HFF-Myc (cell line): ENCODE results near the gene GRAMD2A.

ENCODE experiments used
- DNase-seq: peaks from one replicate; pipeline ENCODE4 v3.0.0-alpha.2; 2011; ENCODE audit warnings: low read depth; ENCODE audit errors: extremely low read depth
- H3K4me3 ChIP-seq: replicated peaks from 2 replicates; pipeline ENCODE4 v1.5.1; 2011; ENCODE audit warnings: low read depth, mild to moderate bottlenecking, control low read depth, low read length
- CTCF ChIP-seq: IDR thresholded peaks from 2 replicates; pipeline ENCODE4 v1.5.1; 2012; ENCODE audit warnings: mild to moderate bottlenecking, low read depth, low read length, control low read depth; ENCODE audit errors: missing control alignments

GRAMD2A gene

GRCh38 chr15:72229947-72230196 lies 32.3 kb upstream of the GRAMD2A start:
- no peak for TF ChIP-seq CTCF
- no peak for DNase-seq
- peak overlapping the region; percentile 84 for H3K4me3 ChIP-seq

GRCh38 chr15:72229076-72229946 lies 31.7 kb upstream of the GRAMD2A start:
- peak overlapping the region; percentile 84 for H3K4me3 ChIP-seq
- TF ChIP-seq CTCF, result no peak
- DNase-seq, result no peak

GRCh38 chr15:72227720-72228119 lies 30.1 kb upstream of the GRAMD2A start:
- DNase-seq, result no peak
- peak overlapping the region; percentile 84 for H3K4me3 ChIP-seq
- no peak for TF ChIP-seq CTCF

GRCh38 chr15:72227192-72227586 lies 29.6 kb upstream of the GRAMD2A start:
- no peak for DNase-seq
- TF ChIP-seq CTCF, result no peak
- peak overlapping the region; percentile 84 for H3K4me3 ChIP-seq

- TF ChIP-seq CTCF, result no peak
- no peak overlapping the region for H3K4me3 ChIP-seq
Observed at GRCh38 chr15:72223278-72223677, 25.7 kb upstream of the GRAMD2A start.

GRCh38 chr15:72222393-72222792 lies 24.8 kb upstream of the GRAMD2A start:
- no peak overlapping the region for H3K4me3 ChIP-seq
- DNase-seq, result no peak
- no peak for TF ChIP-seq CTCF

More at GRCh38 chr15:72223278-72223677, 25.7 kb upstream of the GRAMD2A start:
- DNase-seq, result no peak

GRCh38 chr15:72220687-72221086 lies 23.1 kb upstream of the GRAMD2A start:
- no peak overlapping the region for H3K4me3 ChIP-seq
- no peak for TF ChIP-seq CTCF
- DNase-seq, result no peak
